HUES6 (cell line): ENCODE measurements around the gene COL5A1.

Experiments used
- H3K27ac ChIP-seq: 2 replicates; pipeline ENCODE4 v1.7.0; 2013; ENCODE audit warnings: low read depth, mild to moderate bottlenecking, low read length, inconsistent platforms
- H3K27me3 ChIP-seq: 2 replicates; pipeline ENCODE4 v1.6.1; 2013; ENCODE audit warnings: low read length; ENCODE audit not compliant: control insufficient read depth, insufficient read depth
- H3K36me3 ChIP-seq: 2 replicates; pipeline ENCODE4 v1.6.1; 2013; ENCODE audit warnings: low read length; ENCODE audit not compliant: control insufficient read depth, insufficient read depth
- H3K4me1 ChIP-seq: 2 replicates; pipeline ENCODE4 v1.6.1; 2013; ENCODE audit warnings: low read length; ENCODE audit not compliant: control insufficient read depth, insufficient read depth
- H3K4me3 ChIP-seq: 2 replicates; pipeline ENCODE4 v1.5.1; 2013; ENCODE audit warnings: low read depth, low read length
- H3K9ac ChIP-seq: one replicate; pipeline ENCODE4 v1.6.1; 2013; ENCODE audit warnings: mild to moderate bottlenecking, low read length
- H3K9me3 ChIP-seq: 2 replicates; pipeline ENCODE4 v1.6.1; 2013; ENCODE audit warnings: low read depth, low read length; ENCODE audit not compliant: control insufficient read depth, insufficient read depth

COL5A1 gene

GRCh38 chr9:134867917-134868750 is 226.5 kb downstream of the COL5A1 start:
- Histone ChIP-seq H3K9me3 (no peaks in the 10 kb centered on the region), H3K4me1 (no peaks in the 10 kb centered on the region), H3K9ac (no peak overlapping the region), H3K4me3 (no peak overlapping the region), H3K36me3 (no peaks in the 10 kb centered on the region), H3K27me3 (no peaks in the 10 kb centered on the region), H3K27ac (no peak overlapping the region)

- no peaks in the 10 kb centered on the region for H3K4me1 ChIP-seq
- H3K4me3 ChIP-seq: no peak overlapping the region
- no peaks in the 10 kb centered on the region for H3K27me3 ChIP-seq
- no peaks in the 10 kb centered on the region for H3K9me3 ChIP-seq
- H3K36me3 ChIP-seq: no peaks in the 10 kb centered on the region
- no peak overlapping the region for H3K9ac ChIP-seq
- no peak overlapping the region for H3K27ac ChIP-seq
Measured at GRCh38 chr9:134868751-134869553, 227.3 kb downstream of the COL5A1 start.

- Histone ChIP-seq H3K9ac (no peak overlapping the region), H3K27me3 (no peaks in the 10 kb centered on the region), H3K4me1 (no peaks in the 10 kb centered on the region), H3K36me3 (no peaks in the 10 kb centered on the region), H3K27ac (no peak overlapping the region), H3K4me3 (no peak overlapping the region), H3K9me3 (no peaks in the 10 kb centered on the region)
Measured at GRCh38 chr9:134869554-134870300, 228.1 kb downstream of the COL5A1 start.

GRCh38 chr9:134870301-134870694 is 228.7 kb downstream of the COL5A1 start:
- Histone ChIP-seq H3K4me3 (no peak overlapping the region), H3K9ac (no peak overlapping the region), H3K36me3 (no peaks in the 10 kb centered on the region), H3K27me3 (no peaks in the 10 kb centered on the region), H3K4me1 (no peaks in the 10 kb centered on the region), H3K27ac (no peak overlapping the region), H3K9me3 (no peaks in the 10 kb centered on the region)

GRCh38 chr9:134870746-134871662 is 229.4 kb downstream of the COL5A1 start:
- Histone ChIP-seq H3K9ac (no peak overlapping the region), H3K9me3 (no peaks in the 10 kb centered on the region), H3K27me3 (no peaks in the 10 kb centered on the region), H3K27ac (no peak overlapping the region), H3K4me1 (no peaks in the 10 kb centered on the region), H3K36me3 (no peaks in the 10 kb centered on the region), H3K4me3 (no peak overlapping the region)

GRCh38 chr9:134871697-134872340 is 230.2 kb downstream of the COL5A1 start:
- Histone ChIP-seq H3K27me3 (no peaks in the 10 kb centered on the region), H3K9ac (no peak overlapping the region), H3K4me1 (no peaks in the 10 kb centered on the region), H3K27ac (no peak overlapping the region), H3K4me3 (no peak overlapping the region), H3K9me3 (no peaks in the 10 kb centered on the region), H3K36me3 (no peaks in the 10 kb centered on the region)

GRCh38 chr9:134872482-134873231 is 231.1 kb downstream of the COL5A1 start:
- H3K27me3 ChIP-seq: no peaks in the 10 kb centered on the region
- H3K4me1 ChIP-seq: no peaks in the 10 kb centered on the region
- no peaks in the 10 kb centered on the region for H3K36me3 ChIP-seq
- H3K9me3 ChIP-seq: no peaks in the 10 kb centered on the region
- no peak overlapping the region for H3K27ac ChIP-seq
- H3K9ac ChIP-seq: no peak overlapping the region
- no peak overlapping the region for H3K4me3 ChIP-seq

GRCh38 chr9:134875371-134875770 is 233.8 kb downstream of the COL5A1 start:
- no peaks in the 10 kb centered on the region for H3K4me1 ChIP-seq
- H3K36me3 ChIP-seq: no peaks in the 10 kb centered on the region
- no peak overlapping the region for H3K4me3 ChIP-seq
- no peaks in the 10 kb centered on the region for H3K9me3 ChIP-seq
- H3K27ac ChIP-seq: no peak overlapping the region
- H3K9ac ChIP-seq: no peak overlapping the region
- H3K27me3 ChIP-seq: no peaks in the 10 kb centered on the region

- Histone ChIP-seq H3K4me3 (no peak overlapping the region), H3K9ac (no peak overlapping the region), H3K27ac (no peak overlapping the region), H3K36me3 (no peaks in the 10 kb centered on the region), H3K27me3 (no peaks in the 10 kb centered on the region), H3K4me1 (no peaks in the 10 kb centered on the region), H3K9me3 (no peaks in the 10 kb centered on the region)
Measured at GRCh38 chr9:134877541-134877940, 235.9 kb downstream of the COL5A1 start.
